DMS 273 treated with DMSO at 0.1 percent for 48 hours (cell line): ENCODE results near the gene TCF15.
"Not testable (repeated sequence)": the region's sequence is repeated elsewhere in the genome, so short reads cannot be mapped to it uniquely, and the experiment has no call there.

ENCODE experiments used
- DNase-seq: peaks from one replicate; lab custom pipeline; 2025; lab: John Stamatoyannopoulos, UW

TCF15 gene

GRCh38 chr20:578940-579690 is 31.0 kb downstream of the TCF15 start:
- not testable (repeated sequence) for DNase-seq

DNA sequence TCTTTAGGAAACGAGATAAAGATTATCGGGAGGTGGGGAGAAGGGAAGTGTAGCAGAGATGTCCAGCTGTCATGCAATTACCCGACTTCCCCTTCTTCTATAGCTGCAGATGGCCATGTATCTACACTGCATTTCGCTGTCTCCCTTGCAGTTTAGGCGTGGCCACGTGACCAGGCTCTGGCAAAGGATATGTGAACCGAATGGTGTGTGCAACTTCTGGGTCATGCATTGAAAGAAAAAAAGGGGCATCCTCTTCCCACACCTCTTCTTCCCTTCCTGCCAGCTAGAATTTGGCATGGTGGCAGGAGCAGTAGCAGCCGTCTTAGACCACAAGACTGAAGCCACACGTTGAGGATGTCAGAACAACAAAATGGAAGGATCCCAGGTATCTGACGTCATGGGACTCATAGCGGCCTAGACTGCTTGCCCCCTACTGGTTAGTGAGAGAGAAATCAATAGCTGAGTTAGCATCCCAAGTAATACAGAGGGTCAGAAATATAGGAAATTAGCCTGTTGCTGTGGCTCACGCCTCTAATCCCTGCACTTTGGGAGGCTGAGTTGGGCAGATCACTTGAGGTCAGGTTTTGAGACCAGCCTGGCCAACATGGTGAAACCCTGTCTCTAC is 32.8 kb downstream of the TCF15 start:
- peak; percentile 81 for DNase-seq

- no peak for DNase-seq
Observed at GRCh38 chr20:576156-576555, 34.0 kb downstream of the TCF15 start.

GRCh38 chr20:575230-575629 is 34.9 kb downstream of the TCF15 start:
- no peak for DNase-seq

DNA sequence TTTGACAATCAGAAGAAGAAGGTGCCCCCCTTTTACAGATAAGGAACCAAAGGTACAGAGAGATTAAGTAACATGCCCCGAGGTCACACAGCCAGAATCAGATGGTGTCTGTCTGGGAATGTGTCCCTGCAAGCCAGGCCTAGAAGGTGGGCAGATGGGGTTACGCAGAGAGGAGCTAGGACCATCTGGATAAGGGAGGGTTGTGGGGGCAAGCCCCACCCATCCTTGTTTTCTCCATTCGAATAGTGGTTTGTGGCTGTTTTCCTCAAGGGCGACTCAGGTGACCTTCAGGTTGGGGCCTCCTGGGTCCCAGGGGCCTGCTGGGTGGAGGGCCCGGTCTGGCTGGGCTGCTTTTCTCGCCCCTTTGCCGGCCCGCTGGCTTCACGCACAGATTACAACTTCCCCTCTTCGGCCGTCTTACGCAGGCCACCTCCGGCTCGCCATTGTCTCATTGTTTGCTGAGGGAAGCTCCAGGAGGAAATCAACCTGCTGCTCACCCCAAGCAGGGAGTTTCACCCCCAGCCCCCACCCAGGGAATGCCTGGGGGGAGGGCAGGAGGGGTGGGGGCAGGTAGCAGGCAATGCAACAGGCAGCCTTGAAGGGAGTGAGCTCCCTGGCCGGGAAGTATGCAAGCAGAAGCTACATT is 35.7 kb downstream of the TCF15 start:
- DNase-seq: peak; percentile 57

DNA sequence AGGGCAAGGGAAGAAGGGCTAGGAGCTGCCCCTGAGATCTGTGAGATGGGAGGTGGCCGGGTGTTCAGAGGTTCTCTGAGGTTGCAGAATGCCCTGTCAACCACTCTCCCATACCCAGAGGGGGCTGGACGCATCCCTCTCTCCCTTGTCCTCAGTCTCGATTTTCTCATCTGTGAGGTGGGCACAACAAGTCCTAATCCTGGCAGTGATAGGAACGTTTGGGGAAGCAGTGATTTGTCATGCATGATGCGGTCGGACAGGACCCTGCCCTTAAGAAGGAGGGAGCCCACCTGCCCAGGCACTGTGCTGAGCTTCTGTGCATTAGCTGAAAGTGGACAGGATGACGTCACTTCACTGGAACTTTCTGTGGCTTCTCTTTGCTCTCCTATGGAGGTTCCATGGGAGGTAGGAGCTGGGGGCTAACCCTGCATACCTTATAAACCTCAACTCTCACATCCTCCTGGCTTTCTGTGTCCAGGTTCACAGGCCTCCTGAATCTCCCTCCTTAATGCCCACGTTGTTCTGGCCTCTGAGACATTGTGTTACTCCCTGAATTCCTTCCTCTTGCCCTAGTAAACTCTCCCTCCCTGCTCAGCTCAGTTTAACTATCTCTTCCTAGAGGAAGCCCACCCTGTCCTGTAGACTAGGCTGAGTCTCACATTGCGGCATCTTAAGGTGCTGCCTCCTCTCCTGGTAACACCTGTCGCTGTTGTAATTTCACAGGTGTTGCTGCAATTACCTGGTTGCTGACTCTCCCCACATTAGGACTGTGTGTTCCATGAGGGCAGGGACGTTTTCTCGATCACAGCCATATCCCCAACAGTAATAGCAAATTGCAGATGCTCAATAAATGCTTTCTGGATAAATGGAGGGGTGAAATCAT is 36.5 kb downstream of the TCF15 start:
- DNase-seq: no peak

GRCh38 chr20:572727-573126 is 37.4 kb downstream of the TCF15 start:
- DNase-seq: no peak

DNA sequence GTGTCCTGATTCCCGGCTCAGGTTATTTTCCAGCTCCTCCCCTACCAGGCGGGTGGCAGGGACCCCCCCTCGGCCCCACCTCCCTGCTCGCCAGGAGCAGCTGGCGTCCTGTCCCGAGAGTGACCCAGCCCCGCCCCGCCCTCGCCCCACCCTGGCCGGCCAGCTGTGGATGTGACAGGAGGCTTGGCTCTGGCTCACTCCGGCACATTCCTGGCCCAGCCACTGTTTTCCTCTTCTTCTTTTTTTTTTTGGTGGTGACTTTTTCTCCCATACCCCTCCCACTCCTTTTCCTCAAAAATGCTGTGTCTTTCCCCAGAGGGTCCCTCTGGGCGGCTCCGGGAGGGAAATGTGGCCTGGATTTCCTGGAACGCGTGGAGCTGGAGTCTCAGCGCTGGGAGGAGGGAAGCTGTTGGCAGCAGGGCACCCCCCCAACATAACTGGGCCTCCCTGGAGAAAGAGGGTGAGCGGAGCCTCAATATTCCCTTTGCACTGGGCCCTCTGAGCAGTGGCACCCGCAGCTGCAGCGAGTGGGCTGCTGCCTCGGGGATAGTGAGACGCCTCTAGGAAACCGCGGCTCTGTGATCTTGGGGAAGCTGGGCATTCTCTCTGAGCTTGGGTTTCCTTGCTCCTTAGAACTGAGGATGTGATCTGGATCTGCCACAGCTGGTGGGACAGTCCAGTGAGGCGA is 38.2 kb downstream of the TCF15 start:
- DNase-seq: no peak

GRCh38 chr20:568673-569415 is 41.3 kb downstream of the TCF15 start:
- DNase-seq: peak; percentile 75

- DNase-seq: no peak
Observed at GRCh38 chr20:568097-568652, 41.9 kb downstream of the TCF15 start.

DNA sequence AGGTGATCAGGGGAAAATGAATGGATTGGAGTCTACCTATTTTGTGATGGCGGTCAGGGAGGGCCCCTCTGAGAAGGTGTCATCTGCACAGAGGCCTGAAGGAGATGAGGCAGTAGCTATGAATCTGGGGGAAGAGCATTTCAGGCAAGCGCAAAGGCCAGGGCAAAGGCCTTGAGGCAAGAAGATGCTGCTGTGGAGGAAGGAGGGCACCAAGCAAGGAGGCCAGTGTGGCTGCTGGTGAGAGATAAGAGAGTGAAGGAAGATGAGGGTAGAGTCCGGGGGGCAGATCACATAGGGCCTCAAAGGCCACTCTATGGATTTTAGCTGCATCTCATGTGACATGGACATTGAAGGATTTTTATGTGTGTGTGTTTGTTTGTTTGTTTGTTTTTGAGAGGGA is 45.9 kb downstream of the TCF15 start:
- DNase-seq: no peak

DNA sequence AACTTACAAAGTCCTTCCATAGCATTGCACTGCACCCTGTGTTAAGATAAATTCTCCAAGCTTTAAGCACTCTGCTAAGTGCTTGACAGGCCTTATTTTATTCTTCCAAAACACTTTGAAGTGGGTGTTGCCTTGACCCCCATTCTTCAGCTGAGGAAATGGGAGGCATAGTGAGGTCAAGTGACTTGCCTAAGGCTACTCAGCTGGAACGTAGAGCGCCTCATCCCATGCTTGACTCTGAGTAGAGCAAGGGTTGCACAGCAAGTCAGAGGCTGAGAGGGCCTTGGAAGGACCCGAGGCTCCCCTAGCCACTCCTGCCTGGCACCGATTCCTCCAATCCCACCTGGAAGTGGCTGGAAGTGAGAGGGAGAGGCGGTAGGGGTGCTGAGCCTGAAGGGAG is 46.9 kb downstream of the TCF15 start:
- no peak for DNase-seq

DNA sequence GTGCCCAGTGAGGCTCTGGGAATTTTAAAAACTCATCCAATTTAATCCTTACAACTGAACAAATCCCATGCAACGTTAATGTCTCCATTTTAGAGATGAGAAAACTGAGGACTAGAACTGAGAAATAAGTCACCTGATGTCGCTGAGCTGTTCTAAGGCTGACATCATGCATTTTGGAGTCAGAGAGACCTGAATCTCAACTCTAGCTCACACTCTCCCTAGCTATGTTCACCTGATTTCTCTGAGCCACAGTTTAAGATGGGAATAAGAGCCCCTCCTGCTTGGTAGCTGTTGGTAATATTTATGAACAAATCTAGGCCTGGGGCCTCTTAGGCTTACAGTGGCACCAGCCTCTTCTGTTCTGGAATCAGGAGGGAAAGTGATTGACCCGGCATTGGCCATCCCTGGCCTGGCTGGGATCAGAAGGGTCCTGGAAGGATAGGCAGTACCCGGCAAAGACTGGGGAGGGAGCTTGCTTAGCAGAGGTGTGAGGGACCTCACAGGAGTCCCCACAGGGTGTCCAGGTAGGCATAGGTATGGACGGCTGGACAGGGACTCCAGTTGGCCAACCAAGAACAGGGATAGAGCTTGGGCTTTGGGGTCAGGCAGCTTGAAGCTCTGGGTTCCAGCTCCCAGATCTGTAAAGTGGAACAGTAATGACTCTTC is 47.7 kb downstream of the TCF15 start:
- DNase-seq: no peak

DNA sequence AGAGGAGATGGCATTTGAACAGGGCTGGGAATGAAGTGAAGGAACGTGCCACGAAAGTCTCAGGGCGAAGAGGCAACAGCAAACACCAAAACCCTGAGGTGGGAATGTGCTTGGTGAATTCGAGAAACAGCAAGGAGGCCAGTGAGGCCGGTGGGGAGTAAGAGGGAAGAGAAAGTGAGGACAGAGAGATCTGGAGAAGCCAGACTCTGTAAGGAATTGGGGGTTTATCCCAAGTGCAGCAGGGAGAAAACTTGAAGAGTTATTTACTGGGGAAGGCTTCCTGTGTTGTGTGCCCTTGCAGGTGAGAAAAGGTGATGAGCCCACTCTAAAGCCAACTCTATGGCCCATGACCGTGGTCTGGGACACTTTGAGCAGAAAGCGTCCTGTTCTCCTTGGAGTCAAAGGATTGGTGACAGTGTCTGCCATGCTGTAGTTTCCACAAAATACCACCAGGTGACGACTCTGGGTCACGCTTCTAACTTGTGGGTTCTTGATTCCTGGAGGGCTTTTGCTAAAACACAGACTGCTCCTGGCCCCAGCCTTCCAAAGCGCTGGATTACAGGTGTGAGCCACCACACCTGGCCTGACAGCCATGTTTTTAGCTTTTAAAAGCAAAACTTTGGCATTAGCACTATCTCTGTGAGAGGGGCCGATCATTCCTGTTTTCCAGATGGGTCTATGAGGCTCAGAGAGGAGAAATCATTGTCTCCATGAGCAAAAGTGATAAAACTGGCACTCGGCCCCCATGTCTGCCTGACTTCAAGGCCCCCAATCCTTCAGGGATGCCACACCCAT is 48.5 kb downstream of the TCF15 start:
- peak; percentile 30 for DNase-seq

DNA sequence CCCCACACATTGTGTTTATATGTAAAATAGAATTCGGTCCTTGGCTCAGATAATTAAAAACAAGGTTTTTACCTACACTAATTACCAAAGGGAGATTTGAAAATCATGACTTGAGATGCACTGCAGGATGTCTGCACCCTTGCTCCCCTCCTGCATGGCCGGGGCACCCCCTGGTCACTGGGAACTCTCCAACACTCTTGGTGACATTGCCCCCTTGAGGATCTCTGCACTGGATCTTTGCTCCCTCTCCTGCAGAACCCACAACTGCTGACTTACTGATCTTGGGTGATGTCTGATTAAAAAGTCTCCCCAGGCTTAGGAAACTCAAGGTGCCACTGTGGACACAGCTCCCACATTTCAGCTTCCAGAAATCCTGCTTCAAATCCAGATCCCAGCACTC is 49.4 kb downstream of the TCF15 start:
- no peak for DNase-seq

GRCh38 chr20:558117-558516 is 52.0 kb downstream of the TCF15 start:
- DNase-seq: no peak

- no peak for DNase-seq
Observed at GRCh38 chr20:556984-557383, 53.1 kb downstream of the TCF15 start.

DNA sequence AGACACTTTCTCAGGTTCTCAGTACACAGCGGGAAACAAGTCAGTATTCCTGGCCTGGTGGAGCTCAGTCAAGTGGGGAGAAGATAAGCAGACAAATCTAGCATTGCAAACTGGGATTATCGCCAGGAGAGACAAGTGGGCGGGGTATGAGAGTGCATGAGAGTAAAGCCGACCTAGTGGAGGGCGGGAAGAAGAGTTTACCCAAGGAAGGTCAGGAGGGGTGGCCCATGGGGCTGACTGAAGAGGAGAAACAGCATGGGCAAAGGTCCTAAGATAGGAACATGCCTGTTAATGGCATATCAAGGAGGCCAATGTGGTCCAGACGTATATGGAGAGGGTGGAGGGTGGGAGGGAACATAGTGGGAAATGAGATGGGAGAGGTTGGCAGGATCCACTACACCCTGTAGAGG is 54.1 kb downstream of the TCF15 start:
- no peak for DNase-seq
